GM12878 (cell line): ENCODE results near the gene PDGFA. TPM values are rescaled to one million over a fixed set of nuclear protein-coding genes. Genes with fewer than 3 reads are reported as not detected.

Experiments used
- ATAC-seq: fragments of 200-7000 bp; cut with Tn5 transposase; 3 replicates; pipeline ENCODE4 v1.9.1; 2020; ENCODE audit warnings: mild to moderate bottlenecking, moderate library complexity
- BruUV-seq: library from RNA; stranded (reverse); fragments of 400-500 nt; replicated peaks from 2 replicates; lab custom pipeline; 2021; lab: Mats Ljungman, UMichigan
- CTCF ChIA-PET: fragments of 300-600 bp; sonication (Branson Sonifier 250); formaldehyde crosslinking; extraction: SDS; loops from one replicate; lab custom pipeline; 2021; ENCODE audit warnings: inconsistent platforms; lab: Yijun Ruan, JAX
- POLR2A ChIA-PET: fragments of 350-600 bp; formaldehyde crosslinking; extraction: SDS; loops from one replicate; lab custom pipeline; 2021; ENCODE audit warnings: inconsistent platforms; lab: Charles Lee
- RAD21 ChIA-PET: fragments of 300-600 bp; sonication (Branson Sonifier 250); formaldehyde crosslinking; loops from one replicate; lab custom pipeline; 2023; ENCODE audit warnings: antibody characterized with exemption; ENCODE audit not compliant: unreplicated experiment; lab: Charles Lee
- SMC1A ChIA-PET: fragments of 300-600 bp; sonication (Branson Sonifier 250); formaldehyde crosslinking; loops from one replicate; lab custom pipeline; 2023; ENCODE audit not compliant: unreplicated experiment, uncharacterized antibody; lab: Charles Lee
- DNase-seq: peaks from one replicate; pipeline ENCODE4 v3.0.0-alpha.2; 2011; ENCODE audit warnings: low read depth, low spot score
- FAIRE-seq: peaks from 3 replicates; lab custom pipeline; 2011; peaks lifted over from hg19 to GRCh38; lab: Jason Lieb, UNC
- H2AFZ ChIP-seq: 2 replicates; pipeline ENCODE4 v1.6.0; 2011; ENCODE audit warnings: low read depth, low read length, control low read depth; ENCODE audit not compliant: control insufficient read depth
- H3K27ac ChIP-seq: 2 replicates; pipeline ENCODE4 v1.5.1; 2011; ENCODE audit warnings: control low read depth; ENCODE audit not compliant: control insufficient read depth, insufficient read depth
- H3K27me3 ChIP-seq, 2 experiments: replicated peaks in 1 of 2; 2 replicates each; pipeline versions ENCODE4 v1.6.0 to v1.6.1; 2011; ENCODE audit warnings: low read length in 1 of 2; ENCODE audit not compliant: control insufficient read depth in 2 of 2, insufficient read depth in 2 of 2
- H3K36me3 ChIP-seq, 2 experiments: 2 replicates each; pipeline ENCODE4 v1.5.1; 2011; ENCODE audit warnings: low read length in 1 of 2; ENCODE audit not compliant: control insufficient read depth in 2 of 2, insufficient read depth in 2 of 2
- H3K4me1 ChIP-seq: 2 replicates; pipeline ENCODE4 v1.6.1; 2011; ENCODE audit warnings: mild to moderate bottlenecking, low read length, moderate library complexity, mixed read lengths; ENCODE audit not compliant: control insufficient read depth, insufficient read depth
- H3K4me2 ChIP-seq: 2 replicates; pipeline ENCODE4 v1.6.0; 2011; ENCODE audit warnings: control low read depth; ENCODE audit not compliant: control insufficient read depth, insufficient read depth
- H3K4me3 ChIP-seq: fragments of 200-600 bp; sonication (generic); 2 replicates; pipeline ENCODE4 v1.5.1; 2016
- H3K79me2 ChIP-seq: 2 replicates; pipeline ENCODE4 v1.6.0; 2011; ENCODE audit warnings: low read length; ENCODE audit not compliant: control insufficient read depth, insufficient read depth
- H3K9ac ChIP-seq: 2 replicates; pipeline ENCODE4 v1.8.0; 2011; ENCODE audit warnings: low read length, control low read depth, mixed read lengths; ENCODE audit not compliant: control insufficient read depth, insufficient read depth
- H3K9me3 ChIP-seq: replicated peaks from 3 replicates; pipeline ENCODE4 v1.5.1; 2011; ENCODE audit warnings: mild to moderate bottlenecking, low read length; ENCODE audit not compliant: control insufficient read depth, insufficient read depth
- H4K20me1 ChIP-seq: 2 replicates; pipeline ENCODE4 v1.6.0; 2011; ENCODE audit not compliant: control insufficient read depth, insufficient read depth
- CEBPB ChIP-seq, 2 experiments: fragments of 150-350 bp in 1 of 2; IDR thresholded peaks; 2 replicates each; pipeline ENCODE4 v1.6.1; 2012 to 2014; ENCODE audit warnings: low read depth in 2 of 2, low read length in 2 of 2, borderline replicate concordance in 1 of 2, inconsistent platforms in 1 of 2
- CEBPZ ChIP-seq: fragments of 150-350 bp; IDR thresholded peaks from 2 replicates; pipeline ENCODE4 v1.6.1; 2016; ENCODE audit warnings: low read depth, low read length
- CREB1 ChIP-seq: IDR thresholded peaks from 2 replicates; pipeline ENCODE4 v1.6.1; 2012; ENCODE audit warnings: low read depth, mild to moderate bottlenecking, inconsistent platforms
- IKZF1 ChIP-seq: fragments of 450-650 bp; conservative IDR thresholded peaks from 2 replicates; pipeline ENCODE4 v1.6.1; 2017; ENCODE audit warnings: antibody characterized with exemption, mild to moderate bottlenecking
- IKZF2 ChIP-seq, 2 experiments: fragments of 450-650 bp; IDR thresholded peaks; 2 replicates each; pipeline ENCODE4 v1.6.1; 2017; ENCODE audit warnings: mild to moderate bottlenecking in 2 of 2, moderate library complexity in 2 of 2
- MLLT1 ChIP-seq: fragments of 450-650 bp; IDR thresholded peaks from 2 replicates; pipeline ENCODE4 v1.6.1; 2016; ENCODE audit warnings: mild to moderate bottlenecking
- PBX3 ChIP-seq: IDR thresholded peaks from 2 replicates; pipeline ENCODE4 v1.6.1; 2011; ENCODE audit warnings: mild to moderate bottlenecking, low read depth, low read length, moderate library complexity; ENCODE audit not compliant: insufficient replicate concordance
- TARDBP ChIP-seq: IDR thresholded peaks from 2 replicates; pipeline ENCODE4 v1.6.1; 2016; ENCODE audit warnings: borderline replicate concordance
- USF2 ChIP-seq: IDR thresholded peaks from 2 replicates; pipeline ENCODE4 v1.6.1; 2011; ENCODE audit warnings: low read depth, low read length, improper control_type of control experiment, borderline replicate concordance
- ZBED1 ChIP-seq: IDR thresholded peaks from 2 replicates; pipeline ENCODE4 v1.6.1; 2016; ENCODE audit warnings: borderline replicate concordance
- ZSCAN29 ChIP-seq: fragments of 450-650 bp; IDR thresholded peaks from 2 replicates; pipeline ENCODE4 v1.6.1; 2017; ENCODE audit warnings: mild to moderate bottlenecking, moderate library complexity
- WGBS: methylation state at CpG from one replicate; pipeline ENCODE4 v1.1.6; 2016; ENCODE audit warnings: low lambda C conversion rate; ENCODE audit not compliant: insufficient replicate concordance, insufficient coverage; ENCODE audit errors: missing lambda C conversion rate; 5-methylcytosine and 5-hydroxymethylcytosine counted together
- in situ Hi-C: fragments of 300-500 bp; cut with MboI; formaldehyde crosslinking; loops from 9 replicates; pipeline ENCODE4 v1.14.3; 2018; ENCODE audit warnings: mixed read lengths
- intact Hi-C: fragments of 100-400 bp; cut with micrococcal nuclease; formaldehyde crosslinking; loops from one replicate; pipeline ENCODE4 v1.14.2; 2022; ENCODE audit not compliant: unreplicated experiment
- polyA plus RNA-seq, 11 experiments: library from polyadenylated mRNA; depleted of rRNA in 4 of 11; unstranded in 6 of 11; stranded (reverse) in 5 of 11; fragments of >200 nt; fragmentation: Nextera tagmentation in 4 of 11; fragmentation: Illumina TruSeq in 1 of 11; extraction: Ambion mirVana in 4 of 11; extraction: Trizol in 1 of 11; gene quantifications; 1 replicate in 1 of 11; 2 replicates in 10 of 11; pipeline versions ENCODE4 v1.2.1 to v1.2.3, GENCODE V29; 2011 to 2016; ENCODE audit warnings: inconsistent platforms in 2 of 11, missing spikeins in 2 of 11, low read depth in 1 of 11
- total RNA-seq, 4 experiments: library from RNA; depleted of rRNA in 3 of 4; stranded (reverse); fragments of >200 nt in 3 of 4; fragmentation: Illumina TruSeq in 1 of 4; extraction: Trizol in 1 of 4; gene quantifications; 2 replicates each; pipeline versions ENCODE4 v1.2.1 to v1.2.3, GENCODE V29; 2013 to 2021

Gene PDGFA
- total and polyA plus RNA-seq, 10 of the 15 experiments (the other 5 are each of a cell fraction or from before 2014, with no cell fraction given) = 2.5 to 10.0 (median 5.6) TPM

GRCh38 chr7:568031-568951 is 48.6 kb upstream of the PDGFA start (continued):
- no peak for TF ChIP-seq CREB1
- no peak for TF ChIP-seq CEBPB (IDR thresholded peaks at IDR 0.05; ENCODE audit: borderline replicate concordance in 1 of 2, low read depth in 2 of 2, low read length in 2 of 2)
- TF ChIP-seq PBX3 = no peak
- TF ChIP-seq IKZF1 = no peak
- TF ChIP-seq, all 136 proteins: peak for 0

GRCh38 chr7:567305-567883 is 47.7 kb upstream of the PDGFA start:
- no TSS peak for BruUV-seq
- ChIA-PET POLR2A (interaction anchor here (0.5 kb wide), 1 partner anchor 227 kb away, joined by 4 read pairs; no protein-coding TSS in a partner anchor), CTCF (no interaction called here), SMC1A (no interaction called here), RAD21 (no interaction called here)
- no peak overlapping the region for H3K9ac ChIP-seq
- no peak overlapping the region for H2AFZ ChIP-seq
- no peaks in the 10 kb centered on the region for H3K36me3 ChIP-seq
- in situ Hi-C loops = no loop called here
- no peaks in the 10 kb centered on the region for H3K79me2 ChIP-seq
- ATAC-seq = no peak
- peak; percentile 44 for FAIRE-seq
- no peaks in the 10 kb centered on the region for H3K4me1 ChIP-seq
- no peak overlapping the region for H3K4me2 ChIP-seq
- no peaks in the 10 kb centered on the region; the same call in 1 of the 3 replicates for H3K9me3 ChIP-seq
- H3K27ac ChIP-seq = no peak overlapping the region
- intact Hi-C loops = no loop called here
- no peaks in the 10 kb centered on the region for H4K20me1 ChIP-seq
- 89% methylated on average over 2 of the region's 3 CpGs for WGBS
- H3K27me3 ChIP-seq = no peaks in the 10 kb centered on the region
- no peak overlapping the region for H3K4me3 ChIP-seq
- DNase-seq = no peak
- no peak for TF ChIP-seq CEBPZ
- TF ChIP-seq USF2 = no peak
- TF ChIP-seq ZSCAN29 = no peak
- no peak for TF ChIP-seq TARDBP
- TF ChIP-seq MLLT1 = no peak
- TF ChIP-seq IKZF2 (IDR thresholded peaks at IDR 0.05) = no peak
- TF ChIP-seq CREB1 = no peak
- TF ChIP-seq ZBED1 = no peak
